Esophagus muscularis mucosa (tissue), 4 donors: ENCODE results near the gene SUMO3. TPM values are rescaled to one million over a fixed set of nuclear protein-coding genes. Genes with fewer than 3 reads are reported as not detected.

Source experiments
- DNase-seq: peaks from one replicate; pipeline ENCODE4 v3.0.0-alpha.2; 2017; ENCODE audit errors: extremely low spot score
- H3K27ac ChIP-seq, 4 donors: fragments of 200-600 bp; sonication (generic); replicated peaks in 1 of 4; 1 replicate in 3 of 4; 2 replicates in 1 of 4; pipeline ENCODE4 v1.5.1; 2016 to 2019; ENCODE audit warnings: mild to moderate bottlenecking in 1 of 4
- H3K27me3 ChIP-seq, 4 donors: fragments of 200-600 bp; sonication (generic); one replicate each; pipeline versions ENCODE4 v1.5.1 to v1.6.0; 2016 to 2019
- H3K36me3 ChIP-seq, 4 donors: fragments of 200-600 bp; sonication (generic); one replicate each; pipeline ENCODE4 v1.5.1; 2016 to 2019
- H3K4me1 ChIP-seq, 4 donors: fragments of 200-600 bp; sonication (generic); one replicate each; pipeline ENCODE4 v1.5.1; 2016 to 2019
- H3K4me3 ChIP-seq, 4 donors: fragments of 200-600 bp; sonication (generic); 1 replicate in 2 of 4; 2 replicates in 2 of 4; pipeline ENCODE4 v1.5.1; 2016 to 2019; ENCODE audit warnings: mild to moderate bottlenecking in 4 of 4, moderate library complexity in 1 of 4
- H3K9me3 ChIP-seq, 4 donors: fragments of 200-600 bp; sonication (generic); 1 replicate in 3 of 4; 2 replicates in 1 of 4; pipeline ENCODE4 v1.5.1; 2016 to 2019
- CTCF ChIP-seq, 3 experiments: fragments of 200-600 bp in 2 of 3; fragments of 450-650 bp in 1 of 3; sonication (generic) in 2 of 3; IDR thresholded peaks; one replicate each; pipeline ENCODE4 v1.5.1; 2017 to 2019; ENCODE audit warnings: antibody characterized with exemption in 3 of 3, mild to moderate bottlenecking in 2 of 3, moderate library complexity in 1 of 3
- EP300 ChIP-seq: sonication (generic); formaldehyde crosslinking; IDR thresholded peaks from one replicate; pipeline ENCODE4 v1.6.1; 2017; ENCODE audit warnings: antibody characterized with exemption
- POLR2A ChIP-seq: fragments of 450-650 bp; IDR thresholded peaks from one replicate; pipeline ENCODE4 v1.6.1; 2017; ENCODE audit warnings: antibody characterized with exemption, moderate library complexity, mild to moderate bottlenecking, low read depth
- POLR2AphosphoS5 ChIP-seq, 2 donors: sonication (generic); formaldehyde crosslinking; IDR thresholded peaks; one replicate each; pipeline ENCODE4 v1.6.1; 2017; ENCODE audit warnings: antibody characterized with exemption in 2 of 2
- WGBS: methylation state at CpG from one replicate; pipeline ENCODE4 v1.1.5; 2018; 5-methylcytosine and 5-hydroxymethylcytosine counted together
- intact Hi-C: fragments of 100-400 bp; cut with DNase I; formaldehyde crosslinking; loops from one replicate; pipeline ENCODE4 v1.15.1; 2023
- total RNA-seq, 4 donors: library from RNA; depleted of rRNA; stranded (reverse); fragments of >200 nt; gene quantifications; one replicate each; pipeline versions ENCODE4 v1.1.0 to v1.2.1, GENCODE V29; 2016

Gene SUMO3
- 10 to 100 TPM; 46.1 to 52.2 (median 48.6) TPM for total RNA-seq

- H3K27ac ChIP-seq, result peak within 1 kb of the TSS; percentile 85 to 93 (median 90)
- TF ChIP-seq POLR2AphosphoS5 (IDR thresholded peaks at IDR 0.05), result peak; percentile 72 to 84
- TF ChIP-seq EP300, result no peak
- TF ChIP-seq POLR2A, result peak; percentile 61
- no peak for TF ChIP-seq CTCF (IDR thresholded peaks at IDR 0.05)
- DNase-seq, result no peak
- H3K4me1 ChIP-seq, result peaks cover 24 to 40% (median 37%) of the 10 kb centered on the region in 4 donors
- peaks cover 0 to 15% (median 8%) of the 10 kb centered on the region in 4 donors for H3K36me3 ChIP-seq
- intact Hi-C loops, result loop anchor here (5.0 kb wide), 2 partner anchors 54 to 114 kb away; partner anchors contain the start of gene PTTG1IP
- WGBS, result no CpG with 5 or more reads among the region's 108 CpGs
- peak within 1 kb of the TSS; percentile 73 to 92 (median 85) for H3K4me3 ChIP-seq
- H3K27me3 ChIP-seq, result no peaks in the 10 kb centered on the region
- H3K9me3 ChIP-seq, result peaks cover 0 to 43% (median 22%) of the 10 kb centered on the region in 4 donors
Observed at GRCh38 chr21:44817914-44818639, at the start of gene SUMO3. Gene SUMO3 (minus strand): TSS chr21:44818062. CDS start chr21:44817968, 94 bp downstream.

DNA sequence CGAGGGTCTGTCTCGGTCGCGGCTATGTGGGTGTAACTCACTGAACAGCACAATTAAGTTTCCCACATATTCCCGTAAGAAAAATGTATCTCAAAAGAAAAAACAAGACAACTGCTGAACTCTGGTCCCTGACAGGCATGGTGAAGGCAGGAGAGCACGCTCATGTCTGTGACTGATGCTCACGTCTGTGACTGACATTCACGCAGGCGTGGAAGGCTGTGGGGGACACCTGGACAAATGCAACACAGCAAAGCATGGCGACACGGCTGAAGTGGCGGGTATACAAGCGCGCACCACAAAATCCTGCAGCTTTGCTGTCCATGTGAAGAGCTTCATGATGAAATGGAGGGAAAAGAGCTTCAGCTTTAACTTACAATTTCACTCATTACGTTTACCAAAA, 49.6 kb upstream of the SUMO3 start:
- H3K4me3 ChIP-seq, result no peak overlapping the region
- no peaks in the 10 kb centered on the region for H3K27me3 ChIP-seq
- peaks cover 64 to 94% (median 83%) of the 10 kb centered on the region in 4 donors for H3K4me1 ChIP-seq
- 87% methylated on average over 15 of the region's 15 CpGs for WGBS
- peak overlapping the region; percentile 96 to 98 (median 97) for H3K27ac ChIP-seq
- no peak for TF ChIP-seq EP300
- TF ChIP-seq CTCF (IDR thresholded peaks at IDR 0.05), result no peak
- no peak for TF ChIP-seq POLR2A
- no peak for TF ChIP-seq POLR2AphosphoS5 (IDR thresholded peaks at IDR 0.05)
- intact Hi-C loops, result no loop called here
- H3K9me3 ChIP-seq, result no peaks in the 10 kb centered on the region
- H3K36me3 ChIP-seq, result peaks cover 10 to 33% (median 28%) of the 10 kb centered on the region in 4 donors
- DNase-seq, result no peak

DNA sequence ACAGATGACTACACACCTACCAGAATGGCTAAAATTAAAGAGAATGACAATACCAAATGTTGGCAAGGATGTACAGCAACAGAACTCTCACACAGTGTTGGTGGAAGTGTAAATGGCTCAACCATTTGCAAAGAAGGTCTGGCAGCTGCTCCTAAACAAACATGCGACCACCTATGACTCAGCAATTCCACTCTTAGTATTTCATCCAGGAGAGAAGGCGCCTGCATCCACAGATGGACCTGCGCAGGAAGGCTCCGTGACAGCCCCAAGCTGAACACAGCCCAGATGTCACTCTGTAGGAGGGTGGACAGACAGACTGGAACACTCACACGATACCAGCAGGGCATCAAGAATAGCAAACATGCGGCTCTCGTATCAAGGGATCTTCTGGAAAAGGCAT, 48.9 kb upstream of the SUMO3 start:
- H3K4me3 ChIP-seq, result peak overlapping the region in 1 of 4 donors; percentile 1
- peak in 1 of 2 donors; percentile 18 for TF ChIP-seq POLR2AphosphoS5 (IDR thresholded peaks at IDR 0.05)
- no peak for TF ChIP-seq POLR2A
- WGBS, result 30% methylated on average over 7 of the region's 7 CpGs
- peaks cover 11 to 39% (median 28%) of the 10 kb centered on the region in 4 donors for H3K36me3 ChIP-seq
- peak overlapping the region; percentile 15 to 98 (median 97) for H3K27ac ChIP-seq
- H3K4me1 ChIP-seq, result peaks cover 64 to 94% (median 81%) of the 10 kb centered on the region in 4 donors
- no peaks in the 10 kb centered on the region for H3K27me3 ChIP-seq
- DNase-seq, result no peak
- intact Hi-C loops, result no loop called here
- H3K9me3 ChIP-seq, result no peaks in the 10 kb centered on the region

DNA sequence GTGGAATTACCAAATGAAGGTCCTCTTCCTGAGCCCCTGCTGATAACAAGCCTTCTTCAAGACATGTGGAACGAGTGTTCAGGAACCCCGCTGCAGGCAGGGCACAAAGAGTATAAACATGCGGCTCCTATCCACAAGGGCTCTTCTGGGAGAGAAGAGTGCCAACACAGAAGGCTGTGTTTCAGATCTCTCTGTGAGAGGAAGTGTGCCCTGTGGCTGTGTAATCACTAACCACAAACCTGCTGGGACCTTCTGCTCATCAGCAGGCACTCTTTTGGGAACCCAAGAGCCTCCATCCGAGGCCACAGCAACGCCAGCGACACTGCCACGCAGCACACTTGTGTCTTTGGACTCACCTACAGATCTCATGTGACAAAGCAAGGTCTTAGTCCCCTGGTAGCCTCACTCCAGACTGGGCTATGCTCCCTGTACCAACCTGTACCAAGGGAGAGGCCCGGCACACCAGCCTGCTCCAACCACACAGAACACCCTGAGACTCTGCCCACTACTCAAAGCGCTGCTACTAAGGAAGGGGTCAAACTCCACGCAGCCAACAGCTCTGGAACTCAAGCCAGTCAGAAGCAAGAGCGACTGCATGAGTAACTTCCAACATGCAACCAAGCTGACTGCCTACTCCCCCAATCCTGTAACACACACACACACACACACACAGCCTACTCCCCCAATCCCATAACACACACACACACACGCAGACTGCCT, 47.9 kb upstream of the SUMO3 start:
- H3K27ac ChIP-seq, result peak overlapping the region in 2 of 4 donors; percentile 33 to 46
- peaks cover 11 to 50% (median 35%) of the 10 kb centered on the region in 4 donors for H3K36me3 ChIP-seq
- H3K9me3 ChIP-seq, result no peaks in the 10 kb centered on the region
- intact Hi-C loops, result no loop called here
- H3K4me1 ChIP-seq, result peaks cover 59 to 93% (median 79%) of the 10 kb centered on the region in 4 donors
- no peak for DNase-seq
- TF ChIP-seq POLR2A (no peak), POLR2AphosphoS5 (IDR thresholded peaks at IDR 0.05) (no peak), EP300 (no peak), CTCF (IDR thresholded peaks at IDR 0.05) (no peak)
- H3K27me3 ChIP-seq, result no peaks in the 10 kb centered on the region
- WGBS, result 76% methylated on average over 11 of the region's 12 CpGs
- H3K4me3 ChIP-seq, result no peak overlapping the region
